ENCODE data around the gene RSPRY1.

RSPRY1 gene

DNA sequence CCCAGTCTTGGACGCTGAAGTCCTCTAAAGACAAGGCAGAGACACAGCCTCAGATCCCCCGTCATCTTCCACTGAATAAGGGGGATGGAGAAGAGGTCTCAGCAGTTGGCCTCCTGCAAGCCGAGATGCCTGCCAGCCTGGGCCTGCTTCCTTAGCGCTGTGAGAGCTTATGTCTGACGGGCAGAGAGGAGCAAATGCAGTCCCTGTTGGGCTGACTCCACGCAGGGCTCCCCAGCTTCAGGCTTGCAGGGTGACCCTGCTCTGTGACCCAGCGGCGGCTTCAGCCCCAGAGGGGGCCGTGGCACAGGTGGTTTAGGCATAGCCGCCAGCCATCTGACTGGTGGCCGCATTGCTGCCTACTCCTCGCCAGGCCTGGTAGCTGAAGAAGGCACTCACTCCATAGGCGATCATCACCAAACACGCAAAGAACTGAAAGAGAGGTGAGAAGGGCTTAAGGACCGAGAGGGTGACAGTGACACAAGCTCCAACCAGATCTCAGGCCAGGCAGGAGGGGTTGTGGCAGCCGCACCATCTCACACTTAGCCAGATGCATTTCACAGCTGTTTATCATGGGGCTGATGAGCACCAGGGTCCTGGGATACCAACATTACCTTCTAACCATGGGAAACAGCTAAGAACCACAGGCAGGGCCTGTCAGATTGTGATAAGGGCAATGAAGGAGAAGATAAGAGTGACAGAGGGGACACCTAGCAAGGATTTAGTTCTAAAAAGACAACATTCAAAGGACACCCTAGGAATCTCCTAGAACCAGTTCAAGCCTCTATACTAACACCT, 70.7 kb downstream of the RSPRY1 start:
- TF ChIP-seq CTCF (IDR thresholded peaks at IDR 0.05; ENCODE audit: insufficient read depth, missing control alignments) = no peak
- no peak for DNase-seq (ENCODE audit: insufficient read length, low spot score)
- FAIRE-seq = no peak

DNA sequence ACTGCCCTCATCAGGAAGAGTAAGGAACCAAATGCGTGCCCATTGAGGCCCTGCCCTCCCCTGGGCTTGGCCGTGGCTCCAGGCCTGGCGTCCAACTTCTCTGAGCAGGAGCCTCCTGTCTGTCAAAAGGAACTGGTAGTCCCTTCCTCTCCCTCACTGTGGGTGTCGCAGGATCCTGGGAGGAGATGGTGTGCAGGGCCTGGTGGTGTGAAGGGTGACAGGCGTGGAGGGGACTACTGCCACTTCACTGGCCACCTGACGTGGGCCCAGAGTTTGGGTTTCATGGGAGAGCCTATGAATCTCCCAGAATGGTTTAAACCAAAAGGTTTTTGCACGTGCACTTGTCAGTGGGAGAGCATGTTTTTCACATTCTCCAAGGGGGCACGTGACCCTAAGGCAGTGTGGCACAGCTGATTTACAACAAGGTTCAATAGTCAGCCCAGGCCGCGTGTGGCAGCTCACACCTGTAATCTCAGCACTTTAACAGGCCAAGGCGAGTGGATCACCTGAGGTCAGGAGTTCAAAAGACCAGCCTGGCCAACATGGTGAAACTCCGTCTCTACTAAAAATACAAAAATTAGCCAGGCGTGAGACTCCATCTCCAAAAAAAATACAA, 71.4 kb downstream of the RSPRY1 start:
- FAIRE-seq (no peak), DNase-seq (ENCODE audit: insufficient read length, low spot score) (no peak)
- TF ChIP-seq CTCF (IDR thresholded peaks at IDR 0.05; ENCODE audit: insufficient read depth, missing control alignments) = no peak

DNA sequence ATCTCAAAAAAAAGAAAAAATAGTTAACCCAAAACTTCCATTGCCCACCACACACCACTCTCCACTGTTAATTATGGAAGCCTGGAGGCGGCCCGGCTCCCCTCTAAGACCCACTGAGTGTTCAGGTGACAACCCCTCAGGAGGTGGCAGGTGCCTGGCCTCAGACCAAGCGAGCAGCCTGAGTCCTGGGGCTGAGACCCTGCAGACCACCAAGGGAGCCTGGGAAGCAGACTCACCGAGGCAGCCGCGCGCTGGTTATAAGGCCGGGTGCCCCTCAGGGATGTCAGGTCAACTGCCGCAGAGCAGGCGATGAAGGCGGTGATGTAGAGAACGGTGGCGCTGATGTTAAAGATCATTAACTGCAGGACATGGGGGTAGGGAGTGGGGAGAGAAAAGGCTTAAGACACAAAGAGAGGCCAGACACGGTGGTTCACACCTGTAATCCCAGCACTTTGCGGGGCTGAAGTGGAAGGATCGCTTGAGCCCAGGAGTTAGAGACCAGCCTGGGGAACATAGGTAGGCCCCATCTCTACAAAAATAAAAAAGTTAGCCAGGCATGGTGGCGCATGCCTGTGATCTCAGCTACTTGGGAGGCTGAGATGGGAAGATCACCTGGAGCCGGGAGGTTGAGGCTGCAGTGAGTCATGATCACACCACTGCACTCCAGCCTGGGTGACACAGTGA, 72.2 kb downstream of the RSPRY1 start:
- no peak for DNase-seq (ENCODE audit: insufficient read length, low spot score)
- TF ChIP-seq CTCF (IDR thresholded peaks at IDR 0.05; ENCODE audit: insufficient read depth, missing control alignments) = no peak
- FAIRE-seq = no peak

DNA sequence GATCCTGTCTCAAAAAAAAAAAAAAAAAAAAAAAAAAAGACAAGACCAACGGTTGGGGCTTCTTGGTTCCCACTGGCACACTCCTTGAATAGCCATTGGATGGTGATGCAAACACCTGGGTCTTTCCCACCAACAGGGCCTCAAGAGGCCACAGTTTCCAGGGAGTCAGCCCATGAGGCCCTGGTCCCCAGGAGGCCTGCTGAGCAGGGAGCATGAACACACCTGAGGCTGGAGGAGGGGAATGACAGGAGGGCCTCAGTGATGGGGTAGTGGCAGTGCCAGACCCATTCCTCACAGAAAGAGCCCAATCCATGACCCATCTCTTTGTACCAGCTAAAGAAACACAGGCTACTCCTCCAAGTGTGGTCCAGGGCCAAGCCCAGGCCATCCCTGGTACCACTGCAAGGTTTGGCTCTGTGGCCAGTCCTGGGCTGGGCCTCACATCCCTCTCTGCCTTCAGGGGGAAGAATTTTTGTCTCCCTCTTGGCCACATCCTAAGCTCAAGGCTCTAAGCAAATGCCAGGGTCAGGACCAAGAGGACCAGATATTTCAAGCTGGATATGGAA, 72.9 kb downstream of the RSPRY1 start:
- FAIRE-seq (no peak), DNase-seq (ENCODE audit: insufficient read length, low spot score) (no peak)
- no peak for TF ChIP-seq CTCF (IDR thresholded peaks at IDR 0.05; ENCODE audit: insufficient read depth, missing control alignments)

- no peak for DNase-seq (ENCODE audit: insufficient read length, low spot score)
- TF ChIP-seq CTCF (IDR thresholded peaks at IDR 0.05; ENCODE audit: insufficient read depth, missing control alignments) = no peak
- no peak for FAIRE-seq
These were observed 74.3 kb downstream of the RSPRY1 start for GRCh38 chr16:57260294-57260929.

DNA sequence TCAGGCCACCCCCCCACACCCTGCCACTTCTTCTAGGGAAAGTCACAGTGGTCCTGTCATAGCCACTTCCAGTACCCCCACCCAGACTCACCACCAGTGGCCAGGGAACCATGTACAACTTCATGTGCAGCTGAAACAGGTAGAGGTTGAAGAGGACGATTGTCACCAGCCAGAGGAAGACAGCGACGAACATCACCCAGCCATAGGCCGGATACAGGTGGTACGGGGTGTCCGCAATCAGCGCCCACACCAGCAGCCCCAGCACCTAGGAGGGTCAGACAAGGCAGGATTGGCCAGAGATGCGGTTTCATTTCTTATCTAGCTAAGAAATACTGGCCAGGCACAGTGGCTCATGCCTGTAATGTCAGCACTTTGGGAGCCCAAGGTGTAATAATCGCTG, 75.7 kb downstream of the RSPRY1 start:
- FAIRE-seq = no peak
- TF ChIP-seq CTCF (IDR thresholded peaks at IDR 0.05; ENCODE audit: insufficient read depth, missing control alignments) = no peak
- no peak for DNase-seq (ENCODE audit: insufficient read length, low spot score)

Data from D721Med (cell line).